Measurements from ENCODE around the gene SIGMAR1.

Gene SIGMAR1

GRCh38 chr9:34662526-34663302 lies 25.1 kb upstream of the SIGMAR1 start, which contains the start of gene CCL27:
Gene CCL27 (minus strand): TSS chr9:34662657. CDS start chr9:34662633, 24 bp downstream.
- H3K36me3 ChIP-seq = peaks cover 14 to 47% (median 20%) of the 10 kb centered on the region in 3 donors
- H3K4me1 ChIP-seq = peaks cover 0 to 31% (median 18%) of the 10 kb centered on the region in 4 donors
- no peaks in the 10 kb centered on the region for H3K9me3 ChIP-seq
- H3K27ac ChIP-seq = peak within 1 kb of the TSS; percentile 96 to 98
- H3K4me3 ChIP-seq = no peak within 1 kb of the TSS
- no peaks in the 10 kb centered on the region for H3K27me3 ChIP-seq
- intact Hi-C loops (cut with DNase I; ENCODE audit: low total_unique reads) = no loop called here
- no peak for DNase-seq
- TF ChIP-seq CTCF (IDR thresholded peaks at IDR 0.05) = no peak

GRCh38 chr9:34659592-34660253 lies 22.1 kb upstream of the SIGMAR1 start:
- intact Hi-C loops (cut with DNase I; ENCODE audit: low total_unique reads) = no loop called here
- no peak for DNase-seq

GRCh38 chr9:34658461-34658860 lies 20.9 kb upstream of the SIGMAR1 start:
- H3K4me1 ChIP-seq = peaks cover 0 to 27% (median 22%) of the 10 kb centered on the region in 4 donors
- H3K27me3 ChIP-seq = no peaks in the 10 kb centered on the region
- intact Hi-C loops (cut with DNase I; ENCODE audit: low total_unique reads) = no loop called here
- TF ChIP-seq CTCF (IDR thresholded peaks at IDR 0.05) = no peak
- no peak overlapping the region for H3K27ac ChIP-seq
- H3K36me3 ChIP-seq = peaks cover 14 to 50% (median 20%) of the 10 kb centered on the region in 3 donors
- H3K9me3 ChIP-seq = no peaks in the 10 kb centered on the region
- no peak for DNase-seq
- H3K4me3 ChIP-seq = no peak overlapping the region

More at GRCh38 chr9:34659592-34660253, 22.1 kb upstream of the SIGMAR1 start:
- H3K27me3 ChIP-seq = no peaks in the 10 kb centered on the region
- no peaks in the 10 kb centered on the region for H3K9me3 ChIP-seq
- H3K27ac ChIP-seq = no peak overlapping the region
- peaks cover 0 to 25% (median 14%) of the 10 kb centered on the region in 4 donors for H3K4me1 ChIP-seq
- H3K36me3 ChIP-seq = peaks cover 14 to 50% (median 20%) of the 10 kb centered on the region in 3 donors
- no peak for TF ChIP-seq CTCF (IDR thresholded peaks at IDR 0.05)
- no peak overlapping the region for H3K4me3 ChIP-seq

GRCh38 chr9:34656992-34657391 lies 19.4 kb upstream of the SIGMAR1 start:
- H3K27ac ChIP-seq = no peak overlapping the region
- no peak for TF ChIP-seq CTCF (IDR thresholded peaks at IDR 0.05)
- H3K4me1 ChIP-seq = peaks cover 8 to 40% (median 35%) of the 10 kb centered on the region in 4 donors
- no peaks in the 10 kb centered on the region for H3K27me3 ChIP-seq
- no peaks in the 10 kb centered on the region for H3K9me3 ChIP-seq
- intact Hi-C loops (cut with DNase I; ENCODE audit: low total_unique reads) = no loop called here
- H3K36me3 ChIP-seq = peaks cover 14 to 39% (median 18%) of the 10 kb centered on the region in 3 donors
- DNase-seq = no peak
- no peak overlapping the region for H3K4me3 ChIP-seq

GRCh38 chr9:34655394-34655793 lies 17.8 kb upstream of the SIGMAR1 start:
- TF ChIP-seq CTCF (IDR thresholded peaks at IDR 0.05) = no peak
- Histone ChIP-seq H3K27me3 (no peaks in the 10 kb centered on the region), H3K4me1 (peaks cover 8 to 53% (median 46%) of the 10 kb centered on the region in 4 donors), H3K27ac (peak overlapping the region; percentile 86 to 93), H3K9me3 (no peaks in the 10 kb centered on the region), H3K36me3 (peaks cover 6 to 24% (median 8%) of the 10 kb centered on the region in 3 donors), H3K4me3 (no peak overlapping the region)
- intact Hi-C loops (cut with DNase I; ENCODE audit: low total_unique reads) = no loop called here
- DNase-seq = no peak

Data from tibial artery (tissue), 4 donors.